Right cardiac atrium (tissue), 5 donors: ENCODE data around the gene ACOT4. TPM values are rescaled to one million over a fixed set of nuclear protein-coding genes. Genes with fewer than 3 reads are reported as not detected.

Experiments used
- ATAC-seq, 2 donors: fragments of 200-7000 bp; cut with Tn5 transposase; one replicate each; pipeline versions ENCODE4 v1.8.0 to v1.9.1; 2020; ENCODE audit warnings: moderate library complexity in 2 of 2, mild to moderate bottlenecking in 1 of 2
- DNase-seq, 3 donors: peaks; one replicate each; pipeline ENCODE4 v3.0.0-alpha.2; 2020
- H3K27ac ChIP-seq: one replicate; pipeline ENCODE4 v1.5.1; 2013; ENCODE audit warnings: mild to moderate bottlenecking, low read length, control low read depth, moderate library complexity
- H3K27me3 ChIP-seq: one replicate; pipeline ENCODE4 v1.6.1; 2013; ENCODE audit not compliant: control insufficient read depth, insufficient read depth
- H3K4me1 ChIP-seq: one replicate; pipeline ENCODE4 v1.6.1; 2013; ENCODE audit warnings: low read length; ENCODE audit not compliant: control insufficient read depth, insufficient read depth
- H3K4me3 ChIP-seq: one replicate; pipeline ENCODE4 v1.5.1; 2013; ENCODE audit warnings: low read length, control low read depth
- H3K9me3 ChIP-seq: one replicate; pipeline ENCODE4 v1.6.1; 2013; ENCODE audit warnings: low read length; ENCODE audit not compliant: control insufficient read depth
- WGBS: extraction: QIAGEN DNeasy Blood & Tissue Kit; methylation state at CpG from one replicate; pipeline ENCODE4 v1.1.7; 2013; 5-methylcytosine and 5-hydroxymethylcytosine counted together
- intact Hi-C, 4 donors: fragments of 100-400 bp; cut with DNase I; formaldehyde crosslinking; loops; one replicate each; pipeline versions ENCODE4 v1.11.0 to v1.14.0; 2022 to 2023
- polyA plus RNA-seq: library from polyadenylated mRNA; stranded (reverse); fragments of 200-250 nt; gene quantifications from one replicate; pipeline ENCODE4 v1.2.3, GENCODE V29; 2013
- total RNA-seq, 4 donors: library from RNA; stranded (reverse); fragmentation: NEBNext Ultra II Directional; extraction: Animal tissue kit (Norgen Biotek cat#: 25700); gene quantifications; one replicate each; pipeline ENCODE4 v1.2.1, GENCODE V29; 2021
- donor health status: healthy with polysubstance abuse.
- donor health status: DM: no; HTN: yes; CAD: no.
- donor health status: DM: no; HTN: no; CAD: no.
- donor health status: DM: no; HTN: yes; CAD: no; lungs with severe emphysema.
- donor health status: DM: yes; HTN: yes; CAD: no.

The ACOT4 gene
- total and polyA plus RNA-seq, 5 donors: 0.31 to 0.74 (median 0.57) TPM

DNA sequence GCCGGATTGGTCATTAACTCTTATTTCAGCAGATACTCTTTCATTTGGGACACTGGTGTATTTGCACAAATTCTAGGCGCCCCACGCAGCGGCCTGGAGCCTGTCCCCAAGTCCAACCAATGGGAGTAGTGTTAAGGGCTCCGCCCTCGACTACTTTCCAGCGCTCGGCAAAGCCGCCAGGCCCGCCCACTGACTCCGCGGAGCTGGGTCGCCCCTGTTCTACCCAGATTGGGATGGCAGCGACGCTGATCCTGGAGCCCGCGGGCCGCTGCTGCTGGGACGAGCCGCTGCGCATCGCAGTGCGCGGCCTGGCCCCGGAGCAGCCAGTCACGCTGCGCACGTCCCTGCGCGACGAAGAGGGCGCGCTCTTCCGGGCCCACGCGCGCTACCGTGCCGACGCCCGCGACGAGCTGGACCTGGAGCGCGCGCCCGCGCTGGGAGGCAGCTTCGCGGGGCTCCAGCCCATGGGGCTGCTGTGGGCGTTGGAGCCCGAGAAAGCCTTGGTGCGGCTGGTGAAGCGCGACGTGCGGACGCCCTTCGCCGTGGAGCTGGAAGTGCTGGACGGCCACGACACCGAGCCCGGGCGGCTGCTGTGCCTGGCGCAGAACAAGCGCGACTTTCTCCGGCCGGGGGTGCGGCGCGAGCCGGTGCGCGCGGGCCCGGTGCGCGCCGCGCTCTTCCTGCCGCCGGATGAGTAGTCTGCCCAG is 20.8 kb downstream of the ACOT4 start, which contains the start of gene ACOT6:
TSS of gene ACOT6 (plus strand) at position 179 of the 707 bp plus-strand sequence. CDS start at position 234, 55 bp downstream.
- intact Hi-C loops: no loop called here
- peak; percentile 94 to 96 for ATAC-seq

DNA sequence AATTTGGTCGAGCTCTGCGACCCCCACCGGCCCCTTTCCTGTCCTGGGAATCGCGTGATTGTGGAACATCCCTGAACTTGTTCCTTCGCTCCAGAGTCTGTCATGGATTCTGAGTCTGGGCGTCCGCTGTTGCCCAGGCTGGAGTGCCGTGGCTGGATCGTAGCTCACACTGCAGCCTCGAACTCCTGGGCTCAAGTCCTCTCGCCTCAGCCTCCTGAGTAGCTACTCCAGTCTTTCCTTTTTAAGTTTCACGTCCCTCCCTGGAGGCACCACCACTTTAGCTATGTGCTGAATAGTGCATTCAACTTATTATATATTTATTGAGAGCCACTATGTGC is 21.3 kb downstream of the ACOT4 start:
- intact Hi-C loops: no loop called here
- H3K4me3 ChIP-seq: peak overlapping the region; percentile 47
- DNase-seq: no peak
- no peaks in the 10 kb centered on the region for H3K4me1 ChIP-seq
- WGBS: 4% methylated on average over 13 of the region's 13 CpGs
- peak overlapping the region; percentile 40 for H3K27ac ChIP-seq
- no peaks in the 10 kb centered on the region for H3K27me3 ChIP-seq
- peak; percentile 28 to 31 for ATAC-seq
- no peaks in the 10 kb centered on the region for H3K9me3 ChIP-seq

More for the DNA sequence above, 20.8 kb downstream of the ACOT4 start, which contains the start of gene ACOT6:
- Histone ChIP-seq H3K27me3 (no peaks in the 10 kb centered on the region), H3K4me3 (peak within 1 kb of the TSS; percentile 47), H3K9me3 (no peaks in the 10 kb centered on the region), H3K27ac (peak within 1 kb of the TSS; percentile 40), H3K4me1 (no peaks in the 10 kb centered on the region)
- DNase-seq: peak; percentile 79 to 91 (median 91)
- WGBS: under 1% methylated on average over 84 of the region's 84 CpGs

DNA sequence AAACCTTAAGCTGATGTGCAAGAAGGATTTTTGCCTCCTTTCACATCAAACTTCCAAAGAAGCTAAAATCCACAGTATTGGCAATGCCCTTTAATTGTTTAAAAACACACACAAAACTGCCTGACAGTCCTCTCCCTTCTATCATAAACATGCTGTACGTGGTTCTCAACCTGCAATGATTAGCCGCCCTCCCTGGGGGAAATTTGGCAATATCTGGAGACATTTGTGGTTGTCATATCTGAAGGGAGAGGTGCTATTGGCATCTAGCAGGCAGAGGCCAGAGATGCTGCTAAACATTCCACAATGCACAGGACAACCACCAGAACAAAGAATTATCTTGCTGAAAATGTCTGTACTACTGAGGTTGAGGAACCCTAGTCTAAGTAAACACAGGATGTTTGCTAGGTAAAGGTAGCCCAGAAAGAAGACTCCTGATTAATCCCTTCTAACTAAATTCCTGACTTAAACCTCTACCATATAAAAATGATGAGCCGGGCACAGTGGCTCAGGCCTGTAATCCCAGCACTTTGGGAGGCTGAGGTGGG is 21.8 kb downstream of the ACOT4 start:
- DNase-seq (no peak), ATAC-seq (no peak)
- Histone ChIP-seq H3K4me1 (no peaks in the 10 kb centered on the region), H3K27ac (no peak overlapping the region), H3K9me3 (no peaks in the 10 kb centered on the region), H3K4me3 (no peak overlapping the region), H3K27me3 (no peaks in the 10 kb centered on the region)
- intact Hi-C loops: no loop called here
- WGBS: 90% methylated on average over 3 of the region's 3 CpGs

DNA sequence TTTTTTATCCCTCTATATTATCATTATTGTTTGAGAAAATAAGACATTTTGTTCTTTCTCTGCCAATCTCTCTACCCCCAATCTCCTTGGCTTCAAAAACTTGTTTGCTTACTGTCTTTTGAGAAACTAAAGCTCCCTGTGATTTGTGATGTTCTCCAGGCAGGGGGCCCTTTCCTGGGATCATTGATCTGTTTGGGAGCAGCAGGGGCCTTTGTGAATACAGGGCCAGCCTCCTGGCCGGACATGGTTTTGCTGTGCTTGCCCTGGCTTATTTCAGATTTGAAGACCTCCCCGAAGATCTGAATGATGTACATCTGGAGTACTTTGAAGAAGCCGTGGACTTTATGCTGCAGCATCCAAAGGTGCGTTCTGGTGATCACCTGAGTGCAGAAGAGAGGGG is 25.2 kb downstream of the ACOT4 start:
- ATAC-seq: no peak
- H3K4me1 ChIP-seq: no peaks in the 10 kb centered on the region
- WGBS: 81% methylated on average over 4 of the region's 4 CpGs
- no peaks in the 10 kb centered on the region for H3K27me3 ChIP-seq
- no peak overlapping the region for H3K4me3 ChIP-seq
- no peak for DNase-seq
- H3K9me3 ChIP-seq: no peaks in the 10 kb centered on the region
- intact Hi-C loops: no loop called here
- no peak overlapping the region for H3K27ac ChIP-seq

DNA sequence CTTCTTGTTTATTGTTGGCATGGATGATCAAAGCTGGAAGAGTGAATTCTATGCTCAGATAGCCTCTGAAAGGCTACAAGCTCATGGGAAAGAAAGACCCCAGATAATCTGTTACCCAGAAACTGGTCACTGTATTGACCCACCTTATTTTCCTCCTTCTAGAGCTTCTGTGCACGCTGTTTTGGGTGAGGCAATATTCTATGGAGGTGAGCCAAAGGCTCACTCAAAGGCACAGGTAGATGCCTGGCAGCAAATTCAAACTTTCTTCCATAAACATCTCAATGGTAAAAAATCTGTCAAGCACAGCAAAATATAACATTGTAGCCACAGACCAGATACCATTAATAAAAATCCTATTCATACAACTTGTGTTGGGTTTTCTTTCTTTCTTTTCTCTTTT is 27.9 kb downstream of the ACOT4 start:
- Histone ChIP-seq H3K9me3 (no peaks in the 10 kb centered on the region), H3K27ac (no peak overlapping the region), H3K27me3 (no peaks in the 10 kb centered on the region), H3K4me3 (no peak overlapping the region), H3K4me1 (no peaks in the 10 kb centered on the region)
- 91% methylated on average over 1 of the region's 1 CpG for WGBS
- intact Hi-C loops: no loop called here
- no peak for ATAC-seq
- no peak for DNase-seq

DNA sequence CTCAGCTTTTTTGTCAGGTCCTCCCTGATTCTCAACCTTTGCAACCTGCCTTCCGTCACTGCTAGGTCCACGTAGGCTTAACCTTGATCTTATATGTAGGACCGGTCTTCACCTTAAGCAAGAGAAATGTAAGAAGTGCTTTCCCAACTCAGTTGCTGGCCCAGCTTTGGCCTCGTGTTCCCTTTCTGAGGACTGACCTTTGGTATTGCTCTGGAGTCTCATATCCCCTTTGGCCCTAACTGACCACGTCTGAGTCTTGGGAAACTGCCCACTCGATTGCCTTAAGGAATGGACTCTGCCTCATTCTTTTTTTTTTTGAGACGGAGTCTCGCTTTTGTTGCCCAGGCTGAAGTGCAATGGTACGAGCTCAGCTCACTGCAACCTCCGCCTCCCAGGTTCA is 28.6 kb downstream of the ACOT4 start:
- no peak overlapping the region for H3K27ac ChIP-seq
- H3K9me3 ChIP-seq: no peaks in the 10 kb centered on the region
- H3K4me1 ChIP-seq: no peaks in the 10 kb centered on the region
- ATAC-seq (no peak), DNase-seq (no peak)
- H3K27me3 ChIP-seq: no peaks in the 10 kb centered on the region
- no peak overlapping the region for H3K4me3 ChIP-seq
- intact Hi-C loops: loop anchor here in 2 of 4 donors (10.0 kb wide), 2 partner anchors 95 to 105 kb away; no protein-coding TSS in a partner anchor
- WGBS: 83% methylated on average over 10 of the region's 10 CpGs

DNA sequence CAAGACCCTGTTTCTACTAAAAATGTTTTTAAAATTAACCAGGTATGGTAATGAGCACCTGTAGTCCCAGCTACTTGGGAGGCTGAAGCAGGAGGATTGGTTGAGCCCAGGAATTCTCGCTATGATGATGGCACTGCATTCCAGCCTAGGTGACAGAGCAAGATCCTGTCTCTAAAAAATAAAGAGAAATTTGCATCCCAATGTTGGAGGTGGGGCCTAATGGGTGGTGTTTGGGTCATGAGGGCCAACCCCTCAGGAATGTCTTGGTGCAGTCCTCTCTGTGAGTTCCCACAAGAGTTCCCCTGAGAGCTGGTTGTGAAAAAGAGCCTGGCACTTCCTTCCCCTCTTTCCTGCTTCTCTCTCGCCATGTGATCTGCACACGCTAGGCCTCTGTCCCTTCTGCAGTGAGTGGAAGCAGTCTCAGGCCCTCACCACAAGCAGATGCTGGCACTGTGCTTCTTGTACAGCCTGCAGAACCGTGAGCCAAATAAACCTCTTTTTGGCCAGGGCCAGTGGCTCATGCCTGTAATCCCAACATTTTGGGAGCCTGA is 31.9 kb downstream of the ACOT4 start:
- H3K4me1 ChIP-seq: no peaks in the 10 kb centered on the region
- no peak for DNase-seq
- intact Hi-C loops: loop anchor here in 2 of 4 donors (10.0 kb wide), 2 partner anchors 99 to 109 kb away; no protein-coding TSS in a partner anchor
- H3K27ac ChIP-seq: no peak overlapping the region
- H3K9me3 ChIP-seq: no peaks in the 10 kb centered on the region
- WGBS: 91% methylated on average over 4 of the region's 4 CpGs
- H3K27me3 ChIP-seq: no peaks in the 10 kb centered on the region
- no peak for ATAC-seq
- no peak overlapping the region for H3K4me3 ChIP-seq

DNA sequence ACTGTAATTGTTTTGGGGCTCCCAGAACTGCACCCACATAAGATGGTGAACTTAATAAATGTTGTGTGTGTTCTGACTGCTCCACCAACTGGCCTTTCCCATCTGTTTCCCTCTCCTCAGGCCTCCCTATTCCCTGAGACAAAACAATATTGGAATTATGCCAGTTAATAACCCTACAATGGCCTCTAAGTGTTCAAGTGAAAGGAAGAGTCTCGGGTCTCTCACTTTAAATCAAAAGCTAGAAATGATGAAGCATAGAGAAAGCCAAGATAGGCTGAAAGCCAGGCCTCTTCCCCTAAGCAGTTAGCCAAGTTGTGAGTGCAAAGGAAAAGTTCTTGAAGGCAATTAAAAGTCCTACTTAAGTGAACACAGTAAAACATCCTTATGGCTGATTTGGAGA is 34.0 kb downstream of the ACOT4 start:
- ATAC-seq (no peak), DNase-seq (no peak)
- H3K9me3 ChIP-seq: no peaks in the 10 kb centered on the region
- no peaks in the 10 kb centered on the region for H3K4me1 ChIP-seq
- no peaks in the 10 kb centered on the region for H3K27me3 ChIP-seq
- H3K4me3 ChIP-seq: no peak overlapping the region
- intact Hi-C loops: loop anchor here in 2 of 4 donors (10.0 kb wide), 2 partner anchors 101 to 111 kb away; no protein-coding TSS in a partner anchor
- WGBS: 34% methylated on average over 1 of the region's 1 CpG
- H3K27ac ChIP-seq: no peak overlapping the region

DNA sequence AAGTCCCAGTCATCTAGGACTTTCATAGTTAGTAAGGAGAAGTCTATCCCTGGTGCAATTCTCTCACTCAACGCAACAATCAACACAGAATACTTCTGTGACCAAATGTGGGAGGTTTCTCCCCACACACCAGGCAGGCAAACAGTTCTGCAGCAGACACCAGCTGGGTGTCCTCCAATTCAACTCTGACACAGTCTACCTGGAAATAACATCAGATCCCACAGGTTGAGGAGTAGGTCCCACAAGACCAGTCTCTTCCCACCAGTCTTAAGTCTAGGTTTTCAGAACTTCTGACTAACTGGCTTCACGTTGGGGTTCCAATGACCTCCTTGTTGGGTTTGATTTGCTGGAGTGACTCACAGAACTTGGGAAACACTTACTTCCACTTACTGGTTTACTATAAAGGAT is 35.5 kb downstream of the ACOT4 start:
- H3K4me1 ChIP-seq: no peaks in the 10 kb centered on the region
- H3K27me3 ChIP-seq: no peaks in the 10 kb centered on the region
- no peaks in the 10 kb centered on the region for H3K9me3 ChIP-seq
- 88% methylated on average over 2 of the region's 2 CpGs for WGBS
- DNase-seq: no peak
- H3K4me3 ChIP-seq: no peak overlapping the region
- ATAC-seq: no peak
- no peak overlapping the region for H3K27ac ChIP-seq
- intact Hi-C loops: loop anchor here in 2 of 4 donors (10.0 kb wide), 2 partner anchors 102 to 112 kb away; no protein-coding TSS in a partner anchor

DNA sequence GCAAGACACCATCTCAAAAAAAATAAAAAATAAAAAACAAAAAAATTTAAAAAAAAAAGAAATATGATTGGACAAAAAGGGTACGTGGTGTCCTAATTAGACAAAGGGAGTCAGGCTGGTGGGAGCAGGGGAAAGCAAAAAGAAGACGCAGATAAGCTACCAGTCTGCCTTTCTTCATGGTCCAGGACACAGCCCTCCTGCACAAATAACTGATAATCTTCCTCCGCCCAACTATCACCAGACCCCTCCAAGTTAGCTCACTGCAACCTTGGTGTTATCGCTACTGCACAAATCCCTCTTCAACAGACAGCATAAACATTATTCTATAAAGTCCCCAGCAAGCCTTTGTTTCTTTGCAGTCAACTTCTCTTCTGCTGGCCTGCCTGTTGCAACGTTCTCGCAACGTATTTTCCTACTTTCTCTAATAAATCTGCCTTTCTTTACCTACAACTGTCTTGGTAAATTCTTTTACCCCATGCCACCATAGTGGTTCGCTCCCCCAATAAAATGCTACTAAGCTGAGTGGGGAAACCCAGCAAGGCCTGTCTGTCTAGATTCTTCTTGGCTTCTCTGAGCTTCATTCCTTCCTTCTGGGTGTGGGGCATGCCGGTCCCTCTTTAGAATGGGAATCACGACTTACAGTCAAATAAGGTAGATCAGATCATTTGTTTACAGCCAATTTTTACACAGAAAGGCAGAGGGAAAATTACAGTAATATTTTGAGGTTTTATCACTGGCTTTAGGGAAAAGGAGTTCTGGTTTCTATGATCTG is 38.5 kb downstream of the ACOT4 start:
- H3K9me3 ChIP-seq: no peaks in the 10 kb centered on the region
- ATAC-seq (no peak), DNase-seq (no peak)
- no peaks in the 10 kb centered on the region for H3K4me1 ChIP-seq
- no peaks in the 10 kb centered on the region for H3K27me3 ChIP-seq
- H3K4me3 ChIP-seq: no peak overlapping the region
- WGBS: 75% methylated on average over 10 of the region's 10 CpGs
- no peak overlapping the region for H3K27ac ChIP-seq
- intact Hi-C loops: loop anchor here in 1 of 4 donors (5.0 kb wide), 1 partner anchor 123 kb away; no protein-coding TSS in a partner anchor
